ENCODE measurements around the gene XAGE3.
"Not testable (repeated sequence)": the region's sequence is repeated elsewhere in the genome, so short reads cannot be mapped to it uniquely, and the experiment has no call there.

- TF ChIP-seq, protein P1, sequence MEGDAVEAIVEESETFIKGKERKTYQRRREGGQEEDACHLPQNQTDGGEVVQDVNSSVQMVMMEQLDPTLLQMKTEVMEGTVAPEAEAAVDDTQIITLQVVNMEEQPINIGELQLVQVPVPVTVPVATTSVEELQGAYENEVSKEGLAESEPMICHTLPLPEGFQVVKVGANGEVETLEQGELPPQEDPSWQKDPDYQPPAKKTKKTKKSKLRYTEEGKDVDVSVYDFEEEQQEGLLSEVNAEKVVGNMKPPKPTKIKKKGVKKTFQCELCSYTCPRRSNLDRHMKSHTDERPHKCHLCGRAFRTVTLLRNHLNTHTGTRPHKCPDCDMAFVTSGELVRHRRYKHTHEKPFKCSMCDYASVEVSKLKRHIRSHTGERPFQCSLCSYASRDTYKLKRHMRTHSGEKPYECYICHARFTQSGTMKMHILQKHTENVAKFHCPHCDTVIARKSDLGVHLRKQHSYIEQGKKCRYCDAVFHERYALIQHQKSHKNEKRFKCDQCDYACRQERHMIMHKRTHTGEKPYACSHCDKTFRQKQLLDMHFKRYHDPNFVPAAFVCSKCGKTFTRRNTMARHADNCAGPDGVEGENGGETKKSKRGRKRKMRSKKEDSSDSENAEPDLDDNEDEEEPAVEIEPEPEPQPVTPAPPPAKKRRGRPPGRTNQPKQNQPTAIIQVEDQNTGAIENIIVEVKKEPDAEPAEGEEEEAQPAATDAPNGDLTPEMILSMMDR (IDR thresholded peaks at IDR 0.05) = not testable (repeated sequence)
- not testable (repeated sequence) for TF ChIP-seq POLR2AphosphoS5 (IDR thresholded peaks at IDR 0.05; ENCODE audit: low read depth, low read length)
- TF ChIP-seq, protein P2, sequence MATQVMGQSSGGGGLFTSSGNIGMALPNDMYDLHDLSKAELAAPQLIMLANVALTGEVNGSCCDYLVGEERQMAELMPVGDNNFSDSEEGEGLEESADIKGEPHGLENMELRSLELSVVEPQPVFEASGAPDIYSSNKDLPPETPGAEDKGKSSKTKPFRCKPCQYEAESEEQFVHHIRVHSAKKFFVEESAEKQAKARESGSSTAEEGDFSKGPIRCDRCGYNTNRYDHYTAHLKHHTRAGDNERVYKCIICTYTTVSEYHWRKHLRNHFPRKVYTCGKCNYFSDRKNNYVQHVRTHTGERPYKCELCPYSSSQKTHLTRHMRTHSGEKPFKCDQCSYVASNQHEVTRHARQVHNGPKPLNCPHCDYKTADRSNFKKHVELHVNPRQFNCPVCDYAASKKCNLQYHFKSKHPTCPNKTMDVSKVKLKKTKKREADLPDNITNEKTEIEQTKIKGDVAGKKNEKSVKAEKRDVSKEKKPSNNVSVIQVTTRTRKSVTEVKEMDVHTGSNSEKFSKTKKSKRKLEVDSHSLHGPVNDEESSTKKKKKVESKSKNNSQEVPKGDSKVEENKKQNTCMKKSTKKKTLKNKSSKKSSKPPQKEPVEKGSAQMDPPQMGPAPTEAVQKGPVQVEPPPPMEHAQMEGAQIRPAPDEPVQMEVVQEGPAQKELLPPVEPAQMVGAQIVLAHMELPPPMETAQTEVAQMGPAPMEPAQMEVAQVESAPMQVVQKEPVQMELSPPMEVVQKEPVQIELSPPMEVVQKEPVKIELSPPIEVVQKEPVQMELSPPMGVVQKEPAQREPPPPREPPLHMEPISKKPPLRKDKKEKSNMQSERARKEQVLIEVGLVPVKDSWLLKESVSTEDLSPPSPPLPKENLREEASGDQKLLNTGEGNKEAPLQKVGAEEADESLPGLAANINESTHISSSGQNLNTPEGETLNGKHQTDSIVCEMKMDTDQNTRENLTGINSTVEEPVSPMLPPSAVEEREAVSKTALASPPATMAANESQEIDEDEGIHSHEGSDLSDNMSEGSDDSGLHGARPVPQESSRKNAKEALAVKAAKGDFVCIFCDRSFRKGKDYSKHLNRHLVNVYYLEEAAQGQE (IDR thresholded peaks at IDR 0.05; ENCODE audit: insufficient read depth in 1 of 2, low read depth in 2 of 2, low read length in 1 of 2) = not testable (repeated sequence)
These were observed 8.5 kb upstream of the XAGE3 start for GRCh38 chrX:52876386-52876785.
